ENCODE results near the gene ESR2.

The ESR2 gene

DNA sequence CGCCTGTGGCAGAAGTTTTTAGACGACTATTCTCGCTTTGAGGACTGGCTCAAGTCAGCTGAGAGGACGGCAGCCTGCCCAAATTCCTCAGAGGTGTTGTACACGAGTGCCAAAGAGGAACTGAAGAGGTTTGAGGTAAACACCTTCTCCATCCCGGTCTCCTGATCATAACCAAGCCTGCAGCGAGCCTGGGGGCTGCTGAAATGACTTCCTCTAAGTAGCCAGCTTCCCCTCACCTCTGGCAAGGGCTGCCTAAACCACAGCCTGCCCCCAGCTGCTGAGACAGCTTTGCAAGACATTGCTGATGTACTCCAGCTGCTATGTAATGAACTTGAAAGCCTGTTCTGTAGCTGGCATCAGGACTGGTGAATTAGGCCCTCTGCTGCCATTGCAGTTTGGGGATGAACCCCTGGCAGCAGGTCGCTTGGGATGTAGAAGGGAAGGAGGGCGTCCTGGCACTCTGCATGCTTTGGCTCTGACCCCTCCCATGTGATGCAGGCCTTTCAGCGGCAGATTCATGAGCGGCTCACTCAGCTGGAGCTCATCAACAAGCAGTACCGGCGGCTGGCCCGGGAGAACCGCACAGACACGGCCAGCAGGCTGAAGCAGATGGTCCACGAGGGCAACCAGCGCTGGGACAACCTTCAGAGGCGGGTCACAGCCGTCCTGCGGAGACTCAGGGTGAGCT is 84.6 kb downstream of the ESR2 start:
- Histone ChIP-seq H3K4me1 (ENCODE audit: control insufficient read depth in 1 of 2, insufficient read depth in 1 of 2, low read depth in 1 of 2, low read length in 1 of 2) (no peaks in the 10 kb centered on the region), H3K4me3 (ENCODE audit: low read depth in 1 of 2, low read length in 1 of 2) (no peak overlapping the region), H3K27me3 (no peaks in the 10 kb centered on the region), H3K9me3 (no peaks in the 10 kb centered on the region), H3K27ac (no peak overlapping the region), H3K36me3 (peaks cover 68% of the 10 kb centered on the region)
- TF ChIP-seq, protein P1, sequence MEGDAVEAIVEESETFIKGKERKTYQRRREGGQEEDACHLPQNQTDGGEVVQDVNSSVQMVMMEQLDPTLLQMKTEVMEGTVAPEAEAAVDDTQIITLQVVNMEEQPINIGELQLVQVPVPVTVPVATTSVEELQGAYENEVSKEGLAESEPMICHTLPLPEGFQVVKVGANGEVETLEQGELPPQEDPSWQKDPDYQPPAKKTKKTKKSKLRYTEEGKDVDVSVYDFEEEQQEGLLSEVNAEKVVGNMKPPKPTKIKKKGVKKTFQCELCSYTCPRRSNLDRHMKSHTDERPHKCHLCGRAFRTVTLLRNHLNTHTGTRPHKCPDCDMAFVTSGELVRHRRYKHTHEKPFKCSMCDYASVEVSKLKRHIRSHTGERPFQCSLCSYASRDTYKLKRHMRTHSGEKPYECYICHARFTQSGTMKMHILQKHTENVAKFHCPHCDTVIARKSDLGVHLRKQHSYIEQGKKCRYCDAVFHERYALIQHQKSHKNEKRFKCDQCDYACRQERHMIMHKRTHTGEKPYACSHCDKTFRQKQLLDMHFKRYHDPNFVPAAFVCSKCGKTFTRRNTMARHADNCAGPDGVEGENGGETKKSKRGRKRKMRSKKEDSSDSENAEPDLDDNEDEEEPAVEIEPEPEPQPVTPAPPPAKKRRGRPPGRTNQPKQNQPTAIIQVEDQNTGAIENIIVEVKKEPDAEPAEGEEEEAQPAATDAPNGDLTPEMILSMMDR (IDR thresholded peaks at IDR 0.05): no peak

DNA sequence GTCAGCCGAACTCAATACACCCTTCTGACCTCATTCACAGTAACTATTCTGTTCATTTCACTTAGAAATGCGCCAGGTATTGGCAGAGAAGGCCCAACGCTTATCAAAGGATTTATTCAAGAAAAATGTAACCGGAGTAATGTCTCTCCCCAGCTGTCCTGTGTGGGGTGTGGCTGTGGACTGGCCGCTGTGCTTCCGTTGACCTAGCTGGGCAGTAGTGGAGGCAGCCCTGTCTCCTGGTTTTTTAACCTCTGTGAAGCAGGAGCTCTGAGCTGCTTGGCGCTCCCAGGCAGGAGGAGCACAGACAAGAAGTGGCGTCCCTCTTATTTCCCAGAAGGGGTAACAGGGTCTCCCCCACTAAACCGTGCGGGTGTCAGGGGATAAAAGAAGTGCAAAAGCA is 85.2 kb downstream of the ESR2 start:
- Histone ChIP-seq H3K9me3 (no peaks in the 10 kb centered on the region), H3K4me3 (ENCODE audit: low read depth in 1 of 2, low read length in 1 of 2) (no peak overlapping the region), H3K4me1 (ENCODE audit: control insufficient read depth in 1 of 2, insufficient read depth in 1 of 2, low read depth in 1 of 2, low read length in 1 of 2) (no peaks in the 10 kb centered on the region), H3K27me3 (no peaks in the 10 kb centered on the region), H3K27ac (no peak overlapping the region), H3K36me3 (peaks cover 65% of the 10 kb centered on the region)
- TF ChIP-seq, protein P1 (IDR thresholded peaks at IDR 0.05): no peak

DNA sequence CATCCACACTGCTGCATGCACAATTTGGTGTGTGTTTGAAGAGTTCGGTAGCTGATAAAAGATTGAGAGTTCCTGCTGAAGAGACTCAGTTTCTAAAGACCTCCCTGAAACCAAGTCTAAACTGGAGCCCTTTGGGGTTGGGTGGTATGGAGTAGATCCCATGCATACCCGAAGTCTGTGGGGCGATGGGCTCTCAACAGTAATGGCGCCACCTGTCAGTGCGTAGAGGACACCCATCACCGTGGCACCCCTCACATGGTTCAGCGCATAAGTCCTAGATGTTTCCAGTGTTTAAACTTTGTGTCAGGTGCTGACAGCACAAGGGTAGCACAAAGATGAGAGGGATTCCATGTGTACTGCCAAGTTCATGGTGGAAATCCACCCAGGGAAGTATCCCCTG is 85.9 kb downstream of the ESR2 start:
- peaks cover 63% of the 10 kb centered on the region for H3K36me3 ChIP-seq

DNA sequence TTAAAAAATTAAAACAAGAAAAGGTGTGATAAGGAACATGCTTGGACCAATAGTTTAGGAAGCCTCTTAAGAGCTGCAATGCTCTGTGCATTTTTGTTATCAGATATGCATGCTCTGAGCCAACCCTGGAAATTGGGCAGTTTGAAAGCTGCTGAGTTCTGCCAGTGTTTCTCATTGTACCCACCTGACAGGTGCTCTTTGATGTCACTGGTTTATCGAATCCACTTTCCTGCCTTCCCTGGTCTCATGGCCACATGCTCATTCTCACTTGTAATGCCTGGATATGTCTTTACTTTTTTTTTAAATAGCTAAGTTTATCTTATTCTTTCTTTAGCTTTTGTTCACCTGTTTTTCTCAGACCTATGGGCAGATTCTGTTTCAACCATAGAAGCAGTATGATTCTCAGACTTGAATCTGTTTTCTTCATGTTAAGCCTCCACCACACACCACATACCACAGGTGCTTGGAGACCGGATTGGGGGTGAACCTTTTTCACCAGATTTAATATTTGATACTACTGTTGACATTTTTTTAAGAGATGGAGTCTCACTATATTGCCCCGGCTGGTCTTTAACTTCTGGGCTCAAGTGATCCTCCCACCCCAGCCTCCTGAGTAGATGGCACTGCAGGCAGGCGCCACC is 90.7 kb downstream of the ESR2 start:
- H3K27me3 ChIP-seq: no peaks in the 10 kb centered on the region
- no peak overlapping the region for H3K27ac ChIP-seq
- no peaks in the 10 kb centered on the region for H3K9me3 ChIP-seq
- peaks cover 40% of the 10 kb centered on the region for H3K36me3 ChIP-seq
- TF ChIP-seq, protein P1 (IDR thresholded peaks at IDR 0.05): no peak
- no peak overlapping the region for H3K4me3 ChIP-seq (ENCODE audit: low read depth in 1 of 2, low read length in 1 of 2)
- H3K4me1 ChIP-seq (ENCODE audit: control insufficient read depth in 1 of 2, insufficient read depth in 1 of 2, low read depth in 1 of 2, low read length in 1 of 2): no peaks in the 10 kb centered on the region

More for the DNA sequence above, 85.9 kb downstream of the ESR2 start:
- Histone ChIP-seq H3K9me3 (no peaks in the 10 kb centered on the region), H3K4me3 (ENCODE audit: low read depth in 1 of 2, low read length in 1 of 2) (no peak overlapping the region), H3K27ac (no peak overlapping the region), H3K27me3 (no peaks in the 10 kb centered on the region), H3K4me1 (ENCODE audit: control insufficient read depth in 1 of 2, insufficient read depth in 1 of 2, low read depth in 1 of 2, low read length in 1 of 2) (no peaks in the 10 kb centered on the region)
- TF ChIP-seq, protein P1 (IDR thresholded peaks at IDR 0.05): no peak

DNA sequence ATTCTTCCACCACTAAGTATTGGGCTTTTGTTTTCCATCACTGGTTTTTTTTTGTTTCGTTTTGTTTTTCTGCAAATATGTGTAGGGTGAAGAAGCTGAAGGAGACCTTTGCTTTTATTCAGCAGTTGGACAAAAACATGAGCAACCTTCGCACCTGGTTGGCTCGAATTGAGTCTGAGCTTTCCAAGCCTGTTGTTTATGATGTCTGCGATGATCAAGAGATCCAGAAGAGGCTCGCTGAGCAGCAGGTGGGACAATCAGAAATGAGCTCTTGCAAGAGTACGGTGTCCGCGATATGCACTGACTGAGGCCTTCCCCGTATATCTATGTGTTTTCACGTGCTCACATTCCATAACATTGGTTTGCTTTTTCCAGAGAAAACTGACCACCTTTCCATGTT is 91.5 kb downstream of the ESR2 start:
- H3K36me3 ChIP-seq: peaks cover 36% of the 10 kb centered on the region
- no peaks in the 10 kb centered on the region for H3K27me3 ChIP-seq
- TF ChIP-seq, protein P1 (IDR thresholded peaks at IDR 0.05): no peak
- no peak overlapping the region for H3K27ac ChIP-seq
- H3K9me3 ChIP-seq: no peaks in the 10 kb centered on the region
- no peak overlapping the region for H3K4me3 ChIP-seq (ENCODE audit: low read depth in 1 of 2, low read length in 1 of 2)
- no peaks in the 10 kb centered on the region for H3K4me1 ChIP-seq (ENCODE audit: control insufficient read depth in 1 of 2, insufficient read depth in 1 of 2, low read depth in 1 of 2, low read length in 1 of 2)

All from neutrophil (primary cell).